Uterus (tissue), 4 donors: ENCODE results near the gene CRLF1. TPM values are rescaled to one million over a fixed set of nuclear protein-coding genes. Genes with fewer than 3 reads are reported as not detected.
A peak's percentile ranks its signal among the peaks of the same experiment; 100 is the strongest.

Source experiments
- DNase-seq, 2 donors: peaks; one replicate each; pipeline ENCODE4 v3.0.0-alpha.2; 2019 to 2020
- H3K27ac ChIP-seq, 2 donors: fragments of 200-600 bp; sonication (generic); 1 replicate in 1 of 2; 2 replicates in 1 of 2; pipeline ENCODE4 v1.5.1; 2016 to 2018
- H3K27me3 ChIP-seq, 2 donors: fragments of 200-600 bp; sonication (generic); one replicate each; pipeline ENCODE4 v1.5.1; 2018 to 2019; ENCODE audit warnings: control low read depth in 1 of 2
- H3K36me3 ChIP-seq, 2 donors: fragments of 200-600 bp; sonication (generic); one replicate each; pipeline ENCODE4 v1.5.1; 2019; ENCODE audit warnings: control low read depth in 1 of 2
- H3K4me1 ChIP-seq, 2 donors: fragments of 200-600 bp; sonication (generic); one replicate each; pipeline ENCODE4 v1.5.1; 2018 to 2019; ENCODE audit warnings: control low read depth in 1 of 2
- H3K4me3 ChIP-seq, 2 donors: fragments of 200-600 bp; sonication (generic); 1 replicate in 1 of 2; 2 replicates in 1 of 2; pipeline ENCODE4 v1.5.1; 2018 to 2019; ENCODE audit warnings: mild to moderate bottlenecking in 1 of 2
- H3K9me3 ChIP-seq, 2 donors: fragments of 200-600 bp; sonication (generic); one replicate each; pipeline ENCODE4 v1.5.1; 2019; ENCODE audit warnings: control low read depth in 1 of 2
- CTCF ChIP-seq, 4 experiments: fragments of 200-600 bp in 2 of 4; fragments of 450-650 bp in 2 of 4; sonication (generic) in 2 of 4; IDR thresholded peaks; one replicate each; pipeline ENCODE4 v1.5.1; 2016 to 2019; ENCODE audit warnings: antibody characterized with exemption in 4 of 4, mild to moderate bottlenecking in 2 of 4, moderate library complexity in 1 of 4
- POLR2A ChIP-seq, 2 donors: fragments of 450-650 bp; IDR thresholded peaks; one replicate each; pipeline ENCODE4 v1.6.1; 2016; ENCODE audit warnings: antibody characterized with exemption in 2 of 2, mild to moderate bottlenecking in 1 of 2, moderate library complexity in 1 of 2
- intact Hi-C: fragments of 100-400 bp; cut with DNase I; formaldehyde crosslinking; loops from one replicate; pipeline ENCODE4 v1.15.1; 2023; ENCODE audit warnings: low total_unique reads
- total RNA-seq, 4 donors: library from RNA; depleted of rRNA in 3 of 4; stranded (reverse); fragments of >200 nt in 3 of 4; gene quantifications; one replicate each; pipeline versions ENCODE4 v1.1.0 to v1.2.4, GENCODE V29; 2014 to 2023
- donor health status: DM: yes; HTN: yes; CAD: no.

CRLF1 gene
- total RNA-seq, 4 donors from 2014 or later = 0.26 to 0.69 (median 0.67) TPM; not detected in 1

- Histone ChIP-seq H3K4me1 (peaks cover 0 to 12% of the 10 kb centered on the region in 2 donors), H3K4me3 (no peak overlapping the region), H3K36me3 (no peaks in the 10 kb centered on the region), H3K27me3 (peaks cover 24 to 35% of the 10 kb centered on the region in 2 donors), H3K27ac (no peak overlapping the region), H3K9me3 (no peaks in the 10 kb centered on the region)
- DNase-seq = no peak
- TF ChIP-seq POLR2A (IDR thresholded peaks at IDR 0.05) (no peak), CTCF (IDR thresholded peaks at IDR 0.05) (no peak)
- intact Hi-C loops = no loop called here
Measured at GRCh38 chr19:18613589-18614234, 7.1 kb upstream of the CRLF1 start.

DNA sequence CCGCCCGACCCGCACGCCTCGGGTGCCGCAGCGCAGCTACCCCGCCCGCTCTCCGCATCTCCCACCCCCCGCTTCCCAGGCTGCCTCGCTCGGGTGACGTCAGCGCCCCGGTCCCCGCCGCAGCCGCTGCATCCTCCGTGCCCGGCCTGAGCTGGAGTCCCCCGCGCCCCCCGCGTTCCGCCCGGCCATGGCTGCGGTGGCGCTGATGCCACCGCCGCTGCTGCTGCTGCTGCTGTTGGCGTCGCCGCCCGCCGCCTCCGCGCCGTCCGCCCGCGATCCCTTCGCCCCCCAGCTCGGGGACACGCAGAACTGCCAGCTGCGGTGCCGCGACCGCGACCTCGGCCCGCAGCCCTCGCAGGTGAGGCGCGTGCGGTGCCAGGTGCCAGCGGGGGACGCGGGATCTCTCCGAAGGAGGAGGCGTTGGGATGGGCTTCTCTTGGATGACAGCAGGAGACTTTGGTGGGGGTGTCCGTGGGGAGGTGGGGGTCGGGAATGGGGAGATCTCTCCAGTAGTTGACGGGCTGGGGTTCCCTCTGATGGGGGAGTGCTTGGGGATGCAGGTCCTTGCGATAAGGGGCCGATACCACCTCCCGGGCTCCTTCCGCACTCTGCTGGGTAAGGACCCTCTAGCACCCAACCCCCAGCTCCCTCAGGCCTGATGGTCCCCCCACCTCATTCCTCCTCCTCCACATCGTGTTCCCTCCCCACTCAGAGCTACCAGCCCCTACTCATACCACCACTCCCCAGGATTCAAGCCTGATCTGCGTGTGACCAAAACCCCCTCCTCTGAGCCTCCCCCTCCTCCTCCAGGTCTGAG, 6.4 kb upstream of the CRLF1 start, which contains the start of gene TMEM59L:
TMEM59L (plus strand) TSS at position 99 of the 817 bp plus-strand sequence; CDS start at position 188, 89 bp downstream.
- Histone ChIP-seq H3K27me3 (peaks cover 24 to 40% of the 10 kb centered on the region in 2 donors), H3K27ac (no peak within 1 kb of the TSS), H3K4me3 (peak within 1 kb of the TSS in 1 of 2 donors; percentile 28), H3K36me3 (no peaks in the 10 kb centered on the region), H3K4me1 (peaks cover 0 to 12% of the 10 kb centered on the region in 2 donors), H3K9me3 (no peaks in the 10 kb centered on the region)
- no peak for DNase-seq
- no peak for TF ChIP-seq CTCF (IDR thresholded peaks at IDR 0.05)
- TF ChIP-seq POLR2A (IDR thresholded peaks at IDR 0.05) = no peak
- intact Hi-C loops = no loop called here

- DNase-seq = no peak
- H3K4me1 ChIP-seq = peaks cover 0 to 20% of the 10 kb centered on the region in 2 donors
- peak overlapping the region in 1 of 2 donors; percentile 28 for H3K4me3 ChIP-seq
- peaks cover 29 to 48% of the 10 kb centered on the region in 2 donors for H3K27me3 ChIP-seq
- no peak for TF ChIP-seq POLR2A (IDR thresholded peaks at IDR 0.05)
- no peak for TF ChIP-seq CTCF (IDR thresholded peaks at IDR 0.05)
- H3K27ac ChIP-seq = no peak overlapping the region
- intact Hi-C loops = no loop called here
- H3K9me3 ChIP-seq = no peaks in the 10 kb centered on the region
- no peaks in the 10 kb centered on the region for H3K36me3 ChIP-seq
Measured at GRCh38 chr19:18612051-18612771, 5.6 kb upstream of the CRLF1 start.

GRCh38 chr19:18611327-18612050, 4.9 kb upstream of the CRLF1 start:
- H3K9me3 ChIP-seq = no peaks in the 10 kb centered on the region
- intact Hi-C loops = no loop called here
- DNase-seq = no peak
- no peak overlapping the region for H3K4me3 ChIP-seq
- H3K27ac ChIP-seq = no peak overlapping the region
- H3K4me1 ChIP-seq = peaks cover 0 to 24% of the 10 kb centered on the region in 2 donors
- H3K36me3 ChIP-seq = no peaks in the 10 kb centered on the region
- TF ChIP-seq CTCF (IDR thresholded peaks at IDR 0.05) (no peak), POLR2A (IDR thresholded peaks at IDR 0.05) (no peak)
- H3K27me3 ChIP-seq = peaks cover 29 to 52% of the 10 kb centered on the region in 2 donors
